Hepatocyte (in vitro differentiated cells): ENCODE data around the gene AUTS2. TPM values are rescaled to one million over a fixed set of nuclear protein-coding genes. Genes with fewer than 3 reads are reported as not detected.

Experiments
- DNase-seq: peaks from one replicate; pipeline ENCODE4 v3.0.0-alpha.2; 2016; ENCODE audit warnings: low spot score
- H2AFZ ChIP-seq: fragments of 200-600 bp; sonication (generic); 2 replicates; pipeline ENCODE4 v1.6.0; 2016; ENCODE audit warnings: antibody characterized with exemption, mild to moderate bottlenecking
- H3K27ac ChIP-seq: fragments of 200-600 bp; sonication (generic); 2 replicates; pipeline ENCODE4 v1.5.1; 2016; ENCODE audit warnings: mild to moderate bottlenecking
- H3K27me3 ChIP-seq: fragments of 200-600 bp; sonication (generic); 2 replicates; pipeline ENCODE4 v1.6.1; 2016
- H3K36me3 ChIP-seq: fragments of 200-600 bp; sonication (generic); replicated peaks from 2 replicates; pipeline ENCODE4 v1.5.1; 2016; ENCODE audit warnings: low read depth; ENCODE audit not compliant: insufficient read depth
- H3K4me1 ChIP-seq: fragments of 200-600 bp; sonication (generic); 2 replicates; pipeline ENCODE4 v1.5.1; 2016; ENCODE audit warnings: mild to moderate bottlenecking, moderate library complexity; ENCODE audit not compliant: insufficient read depth
- H3K4me2 ChIP-seq: fragments of 200-600 bp; sonication (generic); 2 replicates; pipeline ENCODE4 v1.6.0; 2016
- H3K4me3 ChIP-seq: fragments of 200-600 bp; sonication (generic); 2 replicates; pipeline ENCODE4 v1.5.1; 2016; ENCODE audit warnings: mild to moderate bottlenecking
- H3K79me2 ChIP-seq: fragments of 200-600 bp; sonication (generic); 2 replicates; pipeline ENCODE4 v1.6.0; 2017; ENCODE audit warnings: mild to moderate bottlenecking
- H3K9me2 ChIP-seq: fragments of 200-600 bp; sonication (generic); replicated peaks from 2 replicates; pipeline ENCODE4 v1.6.0; 2017; ENCODE audit warnings: mild to moderate bottlenecking; ENCODE audit not compliant: insufficient read depth
- H3K9me3 ChIP-seq: fragments of 200-600 bp; sonication (generic); 2 replicates; pipeline ENCODE4 v1.5.1; 2016; ENCODE audit warnings: low read depth, mild to moderate bottlenecking
- H4K20me1 ChIP-seq: fragments of 200-600 bp; sonication (generic); 2 replicates; pipeline ENCODE4 v1.6.0; 2016; ENCODE audit warnings: mild to moderate bottlenecking; ENCODE audit not compliant: insufficient read depth, poor library complexity, severe bottlenecking
- CTCF ChIP-seq: fragments of 200-600 bp; sonication (generic); IDR thresholded peaks from 2 replicates; pipeline ENCODE4 v1.5.1; 2016; ENCODE audit warnings: antibody characterized with exemption, mild to moderate bottlenecking; ENCODE audit not compliant: poor library complexity
- EZH2 ChIP-seq: fragments of 200-600 bp; sonication (generic); IDR thresholded peaks from 2 replicates; pipeline ENCODE4 v1.6.1; 2016; ENCODE audit warnings: antibody characterized with exemption, mild to moderate bottlenecking, borderline replicate concordance
- EZH2phosphoT487 ChIP-seq: fragments of 200-600 bp; sonication (generic); IDR thresholded peaks from one replicate; pipeline ENCODE4 v1.6.1; 2018; ENCODE audit warnings: antibody characterized with exemption, mild to moderate bottlenecking, low read depth, moderate library complexity; ENCODE audit not compliant: unreplicated experiment, severe bottlenecking
- WGBS: methylation state at CpG from one replicate; pipeline ENCODE4 v1.1.6; 2016; ENCODE audit warnings: low lambda C conversion rate; ENCODE audit errors: missing lambda C conversion rate; 5-methylcytosine and 5-hydroxymethylcytosine counted together
- polyA plus RNA-seq: library from polyadenylated mRNA; unstranded; fragments of >200 nt; fragmentation: Nextera tagmentation; extraction: Ambion mirVana; gene quantifications from 2 replicates; pipeline ENCODE4 v1.2.1, GENCODE V29; 2016
- total RNA-seq: library from RNA; depleted of rRNA; stranded (reverse); fragments of >200 nt; gene quantifications from 2 replicates; pipeline ENCODE4 v1.2.3, GENCODE V29; 2014

AUTS2 gene
- total and polyA plus RNA-seq, 2 experiments from 2014 or later, result 34.4 to 40.9 TPM

- H3K9me2 ChIP-seq, result no peaks in the 10 kb centered on the region
- no peak overlapping the region for H3K4me2 ChIP-seq
- TF ChIP-seq CTCF (no peak), EZH2 (no peak)
- H3K9me3 ChIP-seq, result no peaks in the 10 kb centered on the region
- H3K27me3 ChIP-seq, result no peaks in the 10 kb centered on the region
- no peak overlapping the region for H3K4me3 ChIP-seq
- no peak overlapping the region for H2AFZ ChIP-seq
- WGBS, result 57% methylated on average over 6 of the region's 6 CpGs
- H3K4me1 ChIP-seq, result no peaks in the 10 kb centered on the region
- H3K36me3 ChIP-seq, result no peaks in the 10 kb centered on the region
- no peak for DNase-seq
- no peak overlapping the region for H3K27ac ChIP-seq
- H3K79me2 ChIP-seq, result no peaks in the 10 kb centered on the region
- H4K20me1 ChIP-seq, result peaks cover 3% of the 10 kb centered on the region
Observed at GRCh38 chr7:69837387-69838068, 239.3 kb downstream of the AUTS2 start.

GRCh38 chr7:69839782-69840181 is 241.5 kb downstream of the AUTS2 start:
- WGBS, result 95% methylated on average over 2 of the region's 2 CpGs
- peaks cover 3% of the 10 kb centered on the region for H4K20me1 ChIP-seq

GRCh38 chr7:69840248-69840647 is 242.0 kb downstream of the AUTS2 start:
- 58% methylated on average over 3 of the region's 3 CpGs for WGBS
- H3K4me1 ChIP-seq, result no peaks in the 10 kb centered on the region
- H3K27me3 ChIP-seq, result no peaks in the 10 kb centered on the region
- no peak overlapping the region for H3K4me3 ChIP-seq
- TF ChIP-seq EZH2phosphoT487 (no peak), CTCF (no peak), EZH2 (no peak)
- H3K27ac ChIP-seq, result no peak overlapping the region
- no peak for DNase-seq
- no peaks in the 10 kb centered on the region for H3K9me2 ChIP-seq
- no peaks in the 10 kb centered on the region for H3K9me3 ChIP-seq
- H4K20me1 ChIP-seq, result peaks cover 3% of the 10 kb centered on the region
- H3K4me2 ChIP-seq, result no peak overlapping the region
- H3K79me2 ChIP-seq, result no peaks in the 10 kb centered on the region
- no peaks in the 10 kb centered on the region for H3K36me3 ChIP-seq
- H2AFZ ChIP-seq, result no peak overlapping the region

More at GRCh38 chr7:69839782-69840181, 241.5 kb downstream of the AUTS2 start:
- H3K4me1 ChIP-seq, result no peaks in the 10 kb centered on the region
- H3K36me3 ChIP-seq, result no peaks in the 10 kb centered on the region
- DNase-seq, result no peak
- no peaks in the 10 kb centered on the region for H3K9me2 ChIP-seq
- no peak for TF ChIP-seq CTCF
- no peak for TF ChIP-seq EZH2
- no peak for TF ChIP-seq EZH2phosphoT487
- H3K9me3 ChIP-seq, result no peaks in the 10 kb centered on the region
- no peak overlapping the region for H3K4me2 ChIP-seq
- H3K4me3 ChIP-seq, result no peak overlapping the region
- no peak overlapping the region for H3K27ac ChIP-seq
- H3K27me3 ChIP-seq, result no peaks in the 10 kb centered on the region
- no peaks in the 10 kb centered on the region for H3K79me2 ChIP-seq
- no peak overlapping the region for H2AFZ ChIP-seq
